ENCODE data around the gene ALLC. TPM values are rescaled to one million over a fixed set of nuclear protein-coding genes. Genes with fewer than 3 reads are reported as not detected.
"Not testable (repeated sequence)": the region's sequence is repeated elsewhere in the genome, so short reads cannot be mapped to it uniquely, and the experiment has no call there.

The ALLC gene
- total RNA-seq, 2 experiments from 2014 or later, result not detected

GRCh38 chr2:3611589-3611988, 46.4 kb upstream of the ALLC start:
- TF ChIP-seq CTCF (IDR thresholded peaks at IDR 0.05), result no peak
- no peaks in the 10 kb centered on the region for H3K4me1 Mint-ChIP-seq (ENCODE audit: low read depth)
- peaks cover 8% of the 10 kb centered on the region for H3K9me3 Mint-ChIP-seq
- no peaks in the 10 kb centered on the region for H3K27me3 Mint-ChIP-seq
- ATAC-seq (no peak), DNase-seq (no peak)
- intact Hi-C loops (cut with micrococcal nuclease), result no loop called here
- peaks cover 2% of the 10 kb centered on the region for H3K36me3 Mint-ChIP-seq (ENCODE audit: low read depth)
- no peak overlapping the region for H3K4me3 Mint-ChIP-seq
- CTCF ChIA-PET, result no interaction called here
- H3K27ac Mint-ChIP-seq, result no peak overlapping the region
- POLR2A ChIA-PET, result no interaction called here

- Mint-ChIP-seq H3K4me1 (ENCODE audit: low read depth) (no peaks in the 10 kb centered on the region), H3K27me3 (no peaks in the 10 kb centered on the region), H3K4me3 (no peak overlapping the region), H3K27ac (no peak overlapping the region), H3K9me3 (peaks cover 10% of the 10 kb centered on the region), H3K36me3 (ENCODE audit: low read depth) (peaks cover 2% of the 10 kb centered on the region)
- no peak for ATAC-seq
- CTCF ChIA-PET, result no interaction called here
- POLR2A ChIA-PET, result no interaction called here
- no peak for DNase-seq
- intact Hi-C loops (cut with micrococcal nuclease), result no loop called here
- TF ChIP-seq CTCF (IDR thresholded peaks at IDR 0.05), result no peak
These were observed 45.1 kb upstream of the ALLC start for GRCh38 chr2:3612639-3613523.

GRCh38 chr2:3613524-3613905, 44.5 kb upstream of the ALLC start:
- H3K27ac Mint-ChIP-seq, result no peak overlapping the region
- H3K9me3 Mint-ChIP-seq, result peaks cover 12% of the 10 kb centered on the region
- peaks cover 2% of the 10 kb centered on the region for H3K36me3 Mint-ChIP-seq (ENCODE audit: low read depth)
- no peaks in the 10 kb centered on the region for H3K27me3 Mint-ChIP-seq
- H3K4me3 Mint-ChIP-seq, result no peak overlapping the region
- intact Hi-C loops (cut with micrococcal nuclease), result no loop called here
- DNase-seq (no peak), ATAC-seq (no peak)
- ChIA-PET POLR2A (no interaction called here), CTCF (no interaction called here)
- H3K4me1 Mint-ChIP-seq (ENCODE audit: low read depth), result no peaks in the 10 kb centered on the region
- no peak for TF ChIP-seq CTCF (IDR thresholded peaks at IDR 0.05)

- H3K36me3 Mint-ChIP-seq (ENCODE audit: low read depth); H3K4me1 Mint-ChIP-seq (ENCODE audit: low read depth); H3K27ac Mint-ChIP-seq; H3K27me3 Mint-ChIP-seq; intact Hi-C loops (cut with micrococcal nuclease); H3K4me3 Mint-ChIP-seq; ATAC-seq; DNase-seq; CTCF ChIA-PET: not testable (repeated sequence)
- POLR2A ChIA-PET, result interaction anchor here (0.6 kb wide), 1 partner anchor 83 kb away, joined by 4 read pairs; no protein-coding TSS in a partner anchor
- H3K9me3 Mint-ChIP-seq, result peaks cover 12% of the 10 kb centered on the region
These were observed 43.3 kb upstream of the ALLC start for GRCh38 chr2:3614743-3615142.

- CTCF ChIA-PET, ATAC-seq: not testable (repeated sequence)
These were observed 42.3 kb upstream of the ALLC start for GRCh38 chr2:3615541-3616200.

GRCh38 chr2:3616435-3617197, 41.4 kb upstream of the ALLC start:
- intact Hi-C loops (cut with micrococcal nuclease); POLR2A ChIA-PET; H3K4me3 Mint-ChIP-seq; DNase-seq; H3K27ac Mint-ChIP-seq; CTCF ChIA-PET; ATAC-seq; H3K36me3 Mint-ChIP-seq (ENCODE audit: low read depth); H3K27me3 Mint-ChIP-seq; H3K4me1 Mint-ChIP-seq (ENCODE audit: low read depth): not testable (repeated sequence)
- H3K9me3 Mint-ChIP-seq, result peaks cover 12% of the 10 kb centered on the region

More at GRCh38 chr2:3615541-3616200, 42.3 kb upstream of the ALLC start:
- H3K4me3 Mint-ChIP-seq; H3K27me3 Mint-ChIP-seq; H3K36me3 Mint-ChIP-seq (ENCODE audit: low read depth); POLR2A ChIA-PET; H3K4me1 Mint-ChIP-seq (ENCODE audit: low read depth); DNase-seq; intact Hi-C loops (cut with micrococcal nuclease); H3K27ac Mint-ChIP-seq: not testable (repeated sequence)
- H3K9me3 Mint-ChIP-seq, result peaks cover 12% of the 10 kb centered on the region
